Keratinocyte (primary cell): ENCODE results near the gene ITGB3. TPM values are rescaled to one million over a fixed set of nuclear protein-coding genes. Genes with fewer than 3 reads are reported as not detected.

Experiments
- DNase-seq: peaks from one replicate; pipeline ENCODE4 v3.0.0-alpha.2; 2011; ENCODE audit warnings: low read depth, missing footprints, low spot score
- FAIRE-seq: peaks from 2 replicates; lab custom pipeline; 2011; peaks lifted over from hg19 to GRCh38; lab: Jason Lieb, UNC
- H2AFZ ChIP-seq: 2 replicates; pipeline ENCODE4 v1.6.0; 2012; ENCODE audit warnings: low read length, control low read depth, inconsistent platforms; ENCODE audit not compliant: control insufficient read depth
- H3K27ac ChIP-seq: 2 replicates; pipeline ENCODE4 v1.5.1; 2011; ENCODE audit warnings: low read length; ENCODE audit not compliant: control insufficient read depth, insufficient read depth
- H3K27me3 ChIP-seq: 3 replicates; pipeline ENCODE4 v1.6.0; 2011; ENCODE audit warnings: low read length; ENCODE audit not compliant: control insufficient read depth, insufficient read depth; ENCODE audit errors: extremely low read depth
- H3K36me3 ChIP-seq, 2 experiments: 2 replicates in 1 of 2; 3 replicates in 1 of 2; pipeline ENCODE4 v1.5.1; 2011; ENCODE audit warnings: low read length in 2 of 2, mild to moderate bottlenecking in 1 of 2; ENCODE audit not compliant: control insufficient read depth in 2 of 2, insufficient read depth in 2 of 2; ENCODE audit errors: extremely low read depth in 1 of 2
- H3K4me1 ChIP-seq: 3 replicates; pipeline ENCODE4 v1.5.1; 2011; ENCODE audit warnings: low read length; ENCODE audit not compliant: control insufficient read depth, insufficient read depth; ENCODE audit errors: extremely low read depth
- H3K4me2 ChIP-seq: 3 replicates; pipeline ENCODE4 v1.6.0; 2011; ENCODE audit warnings: low read depth, low read length; ENCODE audit not compliant: control insufficient read depth, insufficient read depth; ENCODE audit errors: extremely low read depth
- H3K4me3 ChIP-seq, 3 experiments: fragments of 200-600 bp in 1 of 3; sonication (generic) in 1 of 3; 2 replicates in 2 of 3; 3 replicates in 1 of 3; pipeline ENCODE4 v1.5.1; 2011 to 2016; ENCODE audit warnings: low read length in 3 of 3, mild to moderate bottlenecking in 3 of 3, control low read depth in 2 of 3, inconsistent platforms in 1 of 3, low read depth in 1 of 3, mixed read lengths in 1 of 3, mixed run types in 1 of 3, moderate library complexity in 1 of 3; ENCODE audit not compliant: control insufficient read depth in 2 of 3, insufficient read depth in 2 of 3; ENCODE audit errors: extremely low read depth in 1 of 3
- H3K79me2 ChIP-seq: 2 replicates; pipeline ENCODE4 v1.6.0; 2012; ENCODE audit warnings: low read length; ENCODE audit not compliant: control insufficient read depth, insufficient read depth
- H3K9ac ChIP-seq: 3 replicates; pipeline ENCODE4 v1.6.0; 2011; ENCODE audit warnings: low read length; ENCODE audit not compliant: control insufficient read depth, insufficient read depth; ENCODE audit errors: extremely low read depth
- H3K9me1 ChIP-seq: 3 replicates; pipeline ENCODE4 v1.6.0; 2011; ENCODE audit warnings: low read length; ENCODE audit not compliant: control insufficient read depth, insufficient read depth; ENCODE audit errors: extremely low read depth
- H3K9me3 ChIP-seq: 2 replicates; pipeline ENCODE4 v1.5.1; 2012; ENCODE audit warnings: low read depth, low read length; ENCODE audit not compliant: control insufficient read depth
- H4K20me1 ChIP-seq: 3 replicates; pipeline ENCODE4 v1.6.0; 2011; ENCODE audit warnings: low read length; ENCODE audit not compliant: control insufficient read depth, insufficient read depth; ENCODE audit errors: extremely low read depth
- EZH2 ChIP-seq: IDR thresholded peaks from one replicate; pipeline ENCODE4 v1.6.1; 2012; ENCODE audit warnings: inconsistent platforms, mild to moderate bottlenecking, low read length, moderate library complexity
- dilution Hi-C: fragments of 300-500 bp; cut with MboI; formaldehyde crosslinking; loops from one replicate; pipeline ENCODE4 v1.7.0; 2020; ENCODE audit warnings: low sequenced_read_pairs; ENCODE audit not compliant: extremely low pct_ligation_motif_present
- polyA plus RNA-seq, 5 experiments: library from polyadenylated mRNA; depleted of rRNA in 3 of 5; stranded (reverse) in 3 of 5; stranded (forward) in 1 of 5; unstranded in 1 of 5; fragments of >200 nt; gene quantifications; 1 replicate in 1 of 5; 2 replicates in 3 of 5; 3 replicates in 1 of 5; pipeline versions ENCODE4 v1.2.1 to v1.2.3, GENCODE V29; 2011 to 2012; ENCODE audit warnings: missing spikeins in 2 of 5, low read depth in 1 of 5, low replicate concordance in 1 of 5
- TF ChIP-seq, protein P1 (sequence below), 3 experiments: IDR thresholded peaks in 1 of 3; conservative IDR thresholded peaks in 1 of 3; optimal IDR thresholded peaks in 1 of 3; 2 replicates in 2 of 3; 3 replicates in 1 of 3; pipeline versions ENCODE3 to v1.5.1; 2011; ENCODE audit warnings: low read length in 3 of 3, mild to moderate bottlenecking in 3 of 3, moderate library complexity in 2 of 3, control low read depth in 1 of 3, inconsistent platforms in 1 of 3; ENCODE audit not compliant: insufficient read depth in 2 of 3; ENCODE audit errors: extremely low read depth in 1 of 3

ITGB3 gene
- polyA plus RNA-seq, 1 donor (not counting 4 experiments of a cell fraction or from before 2014, with no cell fraction given), result not detected

DNA sequence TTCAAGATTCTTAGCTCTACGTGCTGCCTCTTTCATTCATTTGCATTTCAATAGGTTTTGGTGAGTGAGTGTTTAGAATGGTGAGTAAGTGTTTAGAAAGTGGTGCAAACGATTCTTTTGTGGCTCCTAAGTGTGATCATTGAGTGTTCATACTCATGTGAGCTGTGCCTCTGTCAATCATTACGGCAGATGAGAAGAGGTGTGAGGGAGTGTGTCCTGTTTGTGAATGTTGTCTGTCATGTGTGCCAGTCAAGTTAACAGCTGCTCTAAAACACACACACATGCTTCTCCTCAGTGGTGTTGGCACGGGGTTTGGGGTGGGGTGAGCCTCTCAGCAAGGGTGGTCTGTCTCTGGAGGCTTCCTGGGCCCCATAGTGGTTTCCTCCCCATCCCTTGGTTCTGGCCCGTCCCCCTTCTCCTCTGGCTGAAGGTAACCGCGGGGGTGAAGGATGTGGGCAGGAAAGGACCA, 33.1 kb upstream of the ITGB3 start:
- Histone ChIP-seq H4K20me1 (no peaks in the 10 kb centered on the region), H3K36me3 (no peaks in the 10 kb centered on the region), H3K4me2 (no peak overlapping the region), H3K79me2 (no peaks in the 10 kb centered on the region), H3K9ac (no peak overlapping the region), H3K9me3 (no peaks in the 10 kb centered on the region), H3K9me1 (no peaks in the 10 kb centered on the region), H2AFZ (no peak overlapping the region), H3K4me3 (no peak overlapping the region), H3K27me3 (no peaks in the 10 kb centered on the region), H3K27ac (no peak overlapping the region), H3K4me1 (peaks cover 20% of the 10 kb centered on the region)
- no peak for TF ChIP-seq EZH2
- TF ChIP-seq, protein P1, sequence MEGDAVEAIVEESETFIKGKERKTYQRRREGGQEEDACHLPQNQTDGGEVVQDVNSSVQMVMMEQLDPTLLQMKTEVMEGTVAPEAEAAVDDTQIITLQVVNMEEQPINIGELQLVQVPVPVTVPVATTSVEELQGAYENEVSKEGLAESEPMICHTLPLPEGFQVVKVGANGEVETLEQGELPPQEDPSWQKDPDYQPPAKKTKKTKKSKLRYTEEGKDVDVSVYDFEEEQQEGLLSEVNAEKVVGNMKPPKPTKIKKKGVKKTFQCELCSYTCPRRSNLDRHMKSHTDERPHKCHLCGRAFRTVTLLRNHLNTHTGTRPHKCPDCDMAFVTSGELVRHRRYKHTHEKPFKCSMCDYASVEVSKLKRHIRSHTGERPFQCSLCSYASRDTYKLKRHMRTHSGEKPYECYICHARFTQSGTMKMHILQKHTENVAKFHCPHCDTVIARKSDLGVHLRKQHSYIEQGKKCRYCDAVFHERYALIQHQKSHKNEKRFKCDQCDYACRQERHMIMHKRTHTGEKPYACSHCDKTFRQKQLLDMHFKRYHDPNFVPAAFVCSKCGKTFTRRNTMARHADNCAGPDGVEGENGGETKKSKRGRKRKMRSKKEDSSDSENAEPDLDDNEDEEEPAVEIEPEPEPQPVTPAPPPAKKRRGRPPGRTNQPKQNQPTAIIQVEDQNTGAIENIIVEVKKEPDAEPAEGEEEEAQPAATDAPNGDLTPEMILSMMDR (optimal IDR thresholded peaks at IDR 0.05 in 1 of 3, IDR thresholded peaks at IDR 0.05 in 1 of 3, conservative IDR thresholded peaks at IDR 0.05 in 1 of 3; ENCODE audit: extremely low read depth in 1 of 3, insufficient read depth in 2 of 3, low read length in 3 of 3), result no peak
- DNase-seq (no peak), FAIRE-seq (no peak)
- dilution Hi-C loops, result no loop called here

DNA sequence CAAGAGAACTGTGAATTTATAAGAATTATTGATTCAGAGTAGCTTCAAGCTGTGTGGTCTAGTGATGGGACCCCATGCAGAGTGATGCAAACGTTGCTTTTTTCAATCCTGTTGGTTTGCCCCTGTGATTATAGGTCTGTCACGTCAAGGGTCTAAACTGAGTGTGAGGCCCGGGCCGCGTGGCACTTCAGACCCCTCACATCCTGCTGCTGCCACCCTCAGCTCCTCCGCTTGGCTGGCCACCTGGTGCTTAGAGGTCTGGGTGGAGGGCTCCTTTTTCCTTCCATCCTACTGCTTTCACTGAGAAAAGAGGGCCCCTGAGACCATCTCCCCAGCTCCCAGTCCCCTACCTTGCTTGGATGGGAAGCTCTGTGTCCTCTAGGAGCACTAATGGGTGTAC, 32.5 kb upstream of the ITGB3 start:
- Histone ChIP-seq H3K4me3 (no peak overlapping the region), H2AFZ (no peak overlapping the region), H3K9ac (no peak overlapping the region), H3K36me3 (no peaks in the 10 kb centered on the region), H3K79me2 (no peaks in the 10 kb centered on the region), H3K9me3 (no peaks in the 10 kb centered on the region), H3K4me2 (no peak overlapping the region), H4K20me1 (no peaks in the 10 kb centered on the region), H3K9me1 (no peaks in the 10 kb centered on the region), H3K4me1 (peaks cover 25% of the 10 kb centered on the region), H3K27ac (no peak overlapping the region), H3K27me3 (no peaks in the 10 kb centered on the region)
- DNase-seq, result no peak
- FAIRE-seq, result no peak
- dilution Hi-C loops, result no loop called here
- TF ChIP-seq EZH2, result no peak
- TF ChIP-seq, protein P1 (optimal IDR thresholded peaks at IDR 0.05 in 1 of 3, IDR thresholded peaks at IDR 0.05 in 1 of 3, conservative IDR thresholded peaks at IDR 0.05 in 1 of 3; ENCODE audit: extremely low read depth in 1 of 3, insufficient read depth in 2 of 3, low read length in 3 of 3), result no peak
